Left lobe of liver (tissue), 2 donors: Measurements from ENCODE around the gene MTRF1L. TPM values are rescaled to one million over a fixed set of nuclear protein-coding genes. Genes with fewer than 3 reads are reported as not detected.
"Not testable (repeated sequence)": the region's sequence is repeated elsewhere in the genome, so short reads cannot be mapped to it uniquely, and the experiment has no call there.

ENCODE experiments used
- ATAC-seq: fragments of 200-7000 bp; cut with Tn5 transposase; one replicate; pipeline ENCODE4 v1.9.1; 2020; ENCODE audit warnings: mild to moderate bottlenecking, moderate library complexity
- DNase-seq: peaks from one replicate; pipeline ENCODE4 v3.0.0-alpha.2; 2020; ENCODE audit warnings: low spot score
- total RNA-seq: library from RNA; stranded (reverse); gene quantifications from one replicate; pipeline ENCODE4 v1.2.1, GENCODE V29; 2021
- donor health status: DM: no; HTN: no; CAD: no; lungs with moderate emphysema.
- donor health status: DM: no; HTN: yes; CAD: no.

Gene MTRF1L
- total RNA-seq, 1 donor from 2014 or later: 12.3 TPM

GRCh38 chr6:152975204-152975915 lies 27.1 kb downstream of the MTRF1L start:
- no peak for DNase-seq
- peak; percentile 92 for ATAC-seq

- DNase-seq: no peak
- ATAC-seq: no peak
Measured at GRCh38 chr6:152973916-152974315, 28.6 kb downstream of the MTRF1L start.

GRCh38 chr6:152969688-152970418 lies 32.7 kb downstream of the MTRF1L start:
- ATAC-seq (no peak), DNase-seq (no peak)

GRCh38 chr6:152966168-152966894 lies 36.2 kb downstream of the MTRF1L start:
- DNase-seq, ATAC-seq: not testable (repeated sequence)

- ATAC-seq (no peak), DNase-seq (no peak)
Measured at GRCh38 chr6:152959333-152959732, 43.2 kb downstream of the MTRF1L start.

GRCh38 chr6:152957796-152958195 lies 44.7 kb downstream of the MTRF1L start:
- no peak for ATAC-seq
- no peak for DNase-seq

- DNase-seq: no peak
- ATAC-seq: peak; percentile 75
Measured at GRCh38 chr6:152954443-152954842, 48.1 kb downstream of the MTRF1L start.

GRCh38 chr6:152952866-152953509 lies 49.5 kb downstream of the MTRF1L start:
- DNase-seq: no peak
- peak; percentile 72 for ATAC-seq

- no peak for ATAC-seq
- no peak for DNase-seq
Measured at GRCh38 chr6:152952045-152952444, 50.5 kb downstream of the MTRF1L start.

GRCh38 chr6:152950240-152950639 lies 52.3 kb downstream of the MTRF1L start:
- ATAC-seq: no peak

GRCh38 chr6:152948150-152948768 lies 54.2 kb downstream of the MTRF1L start:
- ATAC-seq (peak; percentile 87), DNase-seq (no peak)

More at GRCh38 chr6:152950240-152950639, 52.3 kb downstream of the MTRF1L start:
- DNase-seq: no peak

- DNase-seq: no peak
- ATAC-seq: no peak
Measured at GRCh38 chr6:152946995-152947394, 55.5 kb downstream of the MTRF1L start.

GRCh38 chr6:152946484-152946883 lies 56.0 kb downstream of the MTRF1L start:
- ATAC-seq (no peak), DNase-seq (no peak)

- DNase-seq (no peak), ATAC-seq (no peak)
Measured at GRCh38 chr6:152943260-152943897, 59.1 kb downstream of the MTRF1L start.

GRCh38 chr6:152942319-152942869 lies 60.1 kb downstream of the MTRF1L start:
- ATAC-seq (no peak), DNase-seq (no peak)

GRCh38 chr6:152941746-152942145 lies 60.8 kb downstream of the MTRF1L start:
- DNase-seq: no peak
- ATAC-seq: no peak
